Stimulated activated effector memory CD8-positive, alpha-beta T cell treated with anti-CD3 and anti-CD28 coated beads, Interleukin-12 subunit alpha, Interleukin-12 subunit beta, amount 100 ng/mL, for 72 hours (primary cell): ENCODE measurements around the gene C1QTNF9B.
"Not testable (repeated sequence)": the region's sequence is repeated elsewhere in the genome, so short reads cannot be mapped to it uniquely, and the experiment has no call there.

Experiments
- ATAC-seq: fragments of 150-1000 bp; cut with Tn5 transposase; 2 replicates; pipeline ENCODE4 v1.10.0; 2021
- DNase-seq, 2 donors: peaks; one replicate each; pipeline ENCODE4 v3.0.0; 2021 to 2022; ENCODE audit warnings: low spot score in 2 of 2
- H3K27ac Mint-ChIP-seq: one replicate; pipeline ENCODE4 v1.8.0; 2022; ENCODE audit warnings: mild to moderate bottlenecking, mixed read lengths
- H3K36me3 Mint-ChIP-seq: one replicate; pipeline ENCODE4 v1.8.0; 2022; ENCODE audit warnings: mild to moderate bottlenecking, mixed read lengths
- H3K4me1 Mint-ChIP-seq: one replicate; pipeline ENCODE4 v1.8.0; 2022; ENCODE audit warnings: mixed read lengths
- H3K4me3 Mint-ChIP-seq: one replicate; pipeline ENCODE4 v1.8.0; 2022; ENCODE audit warnings: mild to moderate bottlenecking, mixed read lengths
- H3K9me3 Mint-ChIP-seq: one replicate; pipeline ENCODE4 v1.8.0; 2022; ENCODE audit warnings: mixed read lengths

C1QTNF9B gene

GRCh38 chr13:23897452-23897919 is at the start of gene C1QTNF9B:
TSS of gene C1QTNF9B (minus strand) at chr13:23897502.
- not testable (repeated sequence) for H3K36me3 Mint-ChIP-seq, H3K9me3 Mint-ChIP-seq, H3K4me3 Mint-ChIP-seq, ATAC-seq, H3K4me1 Mint-ChIP-seq, DNase-seq
- H3K27ac Mint-ChIP-seq, result peak within 1 kb of the TSS; percentile 52

- no peak overlapping the region for H3K4me3 Mint-ChIP-seq
Observed at GRCh38 chr13:23946900-23947299, 49.6 kb upstream of the C1QTNF9B start.

DNA sequence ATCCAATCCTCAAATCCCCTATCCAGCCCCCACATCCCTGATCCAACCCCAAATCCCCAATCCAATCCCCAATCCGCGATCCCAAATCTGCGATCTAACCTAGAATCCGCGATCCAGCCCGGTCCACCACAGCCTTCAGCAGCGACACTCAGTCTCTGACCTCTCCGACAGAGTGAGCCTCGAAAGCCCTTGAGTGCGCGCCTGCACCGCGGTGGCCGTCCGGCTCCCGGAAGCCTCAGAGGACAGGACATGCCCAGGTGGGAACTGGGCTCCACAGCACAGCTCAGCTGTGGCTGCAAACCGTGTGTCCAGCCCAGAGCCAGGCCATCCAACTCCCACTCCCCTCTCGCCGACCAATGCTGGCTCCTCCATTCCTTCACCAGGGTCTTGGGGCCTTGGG is 48.8 kb upstream of the C1QTNF9B start:
- no peaks in the 10 kb centered on the region for H3K4me1 Mint-ChIP-seq
- no peaks in the 10 kb centered on the region for H3K9me3 Mint-ChIP-seq
- H3K4me3 Mint-ChIP-seq, result no peak overlapping the region
- ATAC-seq (no peak), DNase-seq (no peak)
- H3K27ac Mint-ChIP-seq, result no peak overlapping the region
- no peaks in the 10 kb centered on the region for H3K36me3 Mint-ChIP-seq

More at GRCh38 chr13:23946900-23947299, 49.6 kb upstream of the C1QTNF9B start:
- ATAC-seq (no peak), DNase-seq (no peak)
- Mint-ChIP-seq H3K27ac (no peak overlapping the region), H3K9me3 (no peaks in the 10 kb centered on the region), H3K36me3 (no peaks in the 10 kb centered on the region), H3K4me1 (no peaks in the 10 kb centered on the region)

DNA sequence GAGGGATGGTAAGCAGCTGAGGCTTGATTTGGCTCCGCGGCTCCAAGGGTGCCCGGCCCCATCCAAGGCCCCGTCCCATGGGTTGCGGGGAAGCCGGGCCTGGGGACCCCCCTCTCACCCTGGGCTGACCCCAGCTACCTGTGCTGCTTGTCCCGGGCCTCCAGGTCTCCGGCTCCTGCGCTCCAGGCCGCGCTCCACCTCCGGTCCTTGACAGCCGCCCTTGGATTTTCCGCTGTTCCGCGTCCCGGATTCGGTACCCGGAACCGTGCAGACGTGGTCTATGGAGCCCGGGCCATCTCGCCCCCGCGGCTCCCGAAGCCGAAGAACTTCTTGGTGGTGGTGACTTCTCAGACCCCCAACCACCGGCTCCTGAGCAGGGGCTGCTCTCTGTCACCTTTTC is 48.3 kb upstream of the C1QTNF9B start:
- no peak for ATAC-seq

GRCh38 chr13:23941211-23941610 is 43.9 kb upstream of the C1QTNF9B start:
- H3K4me1 Mint-ChIP-seq, result no peaks in the 10 kb centered on the region
- H3K27ac Mint-ChIP-seq, result no peak overlapping the region
- H3K36me3 Mint-ChIP-seq, result no peaks in the 10 kb centered on the region

More for the DNA sequence above, 48.3 kb upstream of the C1QTNF9B start:
- no peak for DNase-seq
- no peaks in the 10 kb centered on the region for H3K9me3 Mint-ChIP-seq
- H3K36me3 Mint-ChIP-seq, result no peaks in the 10 kb centered on the region
- no peak overlapping the region for H3K27ac Mint-ChIP-seq
- H3K4me1 Mint-ChIP-seq, result no peaks in the 10 kb centered on the region
- no peak overlapping the region for H3K4me3 Mint-ChIP-seq

DNA sequence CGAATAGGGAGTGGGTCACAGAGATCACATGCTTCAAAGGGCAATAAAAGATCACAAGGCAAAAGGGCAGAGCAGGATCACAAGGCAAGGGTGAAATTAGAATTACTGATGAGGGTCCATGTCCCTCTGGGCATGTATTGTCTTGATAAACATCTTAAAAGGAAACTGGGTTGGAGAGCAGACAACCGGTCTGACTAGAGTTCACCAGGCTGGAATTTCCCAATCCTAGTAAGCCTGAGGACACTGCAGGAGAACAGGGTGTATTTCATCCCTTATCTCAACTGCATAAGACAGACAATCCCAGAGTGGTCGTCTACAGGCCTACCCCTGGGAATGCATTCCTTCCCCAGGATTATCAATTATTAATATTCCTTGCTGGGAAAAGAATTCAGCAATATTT is 42.4 kb upstream of the C1QTNF9B start:
- DNase-seq, ATAC-seq, H3K27ac Mint-ChIP-seq, H3K36me3 Mint-ChIP-seq, H3K4me3 Mint-ChIP-seq, H3K9me3 Mint-ChIP-seq, H3K4me1 Mint-ChIP-seq: not testable (repeated sequence)

More at GRCh38 chr13:23941211-23941610, 43.9 kb upstream of the C1QTNF9B start:
- H3K4me3 Mint-ChIP-seq, result no peak overlapping the region
- ATAC-seq (no peak), DNase-seq (no peak)
- peaks cover 6% of the 10 kb centered on the region for H3K9me3 Mint-ChIP-seq

DNA sequence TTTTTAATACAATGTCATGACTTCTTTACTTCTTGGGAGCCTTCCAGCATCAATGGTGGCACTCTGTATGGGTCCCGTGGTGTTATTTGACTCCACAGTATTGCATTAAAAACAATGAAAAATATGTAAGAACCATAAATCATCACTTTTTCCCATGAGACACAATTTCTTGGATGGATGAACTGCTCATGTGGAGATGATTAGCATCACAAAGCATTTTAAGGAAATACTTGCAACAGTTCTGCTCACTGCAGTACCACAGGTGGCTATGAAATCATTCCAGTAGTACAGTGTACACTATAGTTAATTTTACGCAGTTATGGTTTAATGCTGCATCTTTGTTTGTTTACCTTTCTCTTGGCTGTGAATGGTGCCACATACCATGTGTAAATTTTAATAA is 37.2 kb upstream of the C1QTNF9B start:
- Mint-ChIP-seq H3K27ac (no peak overlapping the region), H3K9me3 (peaks cover 6% of the 10 kb centered on the region), H3K4me3 (no peak overlapping the region), H3K4me1 (no peaks in the 10 kb centered on the region), H3K36me3 (no peaks in the 10 kb centered on the region)
- ATAC-seq (no peak), DNase-seq (no peak)

DNA sequence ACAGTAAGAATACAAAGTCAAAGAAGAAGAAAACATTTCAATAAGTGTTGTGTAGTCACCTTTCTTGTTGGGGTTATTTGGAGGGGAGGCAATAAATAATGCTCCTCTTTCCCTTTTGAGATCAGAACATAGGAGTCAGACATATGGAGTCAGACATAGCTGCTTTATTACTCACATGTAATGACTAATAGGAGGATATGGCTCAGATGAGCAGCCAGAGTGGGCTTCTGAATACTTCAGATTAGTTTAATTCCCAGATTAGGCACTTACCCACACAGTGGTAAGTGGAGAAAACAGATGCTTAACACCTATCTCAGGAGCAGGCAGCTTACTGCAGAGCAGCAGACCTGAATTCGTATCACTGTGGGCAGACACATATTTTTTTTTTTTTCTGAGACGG is 31.7 kb upstream of the C1QTNF9B start:
- DNase-seq (no peak), ATAC-seq (peak; percentile 84)
- Mint-ChIP-seq H3K27ac (no peak overlapping the region), H3K4me3 (no peak overlapping the region), H3K9me3 (no peaks in the 10 kb centered on the region), H3K36me3 (no peaks in the 10 kb centered on the region), H3K4me1 (no peaks in the 10 kb centered on the region)

- Mint-ChIP-seq H3K27ac (no peak overlapping the region), H3K9me3 (no peaks in the 10 kb centered on the region), H3K36me3 (no peaks in the 10 kb centered on the region), H3K4me3 (no peak overlapping the region), H3K4me1 (peaks cover 6% of the 10 kb centered on the region)
- ATAC-seq, result no peak
- no peak for DNase-seq
Observed at GRCh38 chr13:23923031-23923430, 25.7 kb upstream of the C1QTNF9B start.

DNA sequence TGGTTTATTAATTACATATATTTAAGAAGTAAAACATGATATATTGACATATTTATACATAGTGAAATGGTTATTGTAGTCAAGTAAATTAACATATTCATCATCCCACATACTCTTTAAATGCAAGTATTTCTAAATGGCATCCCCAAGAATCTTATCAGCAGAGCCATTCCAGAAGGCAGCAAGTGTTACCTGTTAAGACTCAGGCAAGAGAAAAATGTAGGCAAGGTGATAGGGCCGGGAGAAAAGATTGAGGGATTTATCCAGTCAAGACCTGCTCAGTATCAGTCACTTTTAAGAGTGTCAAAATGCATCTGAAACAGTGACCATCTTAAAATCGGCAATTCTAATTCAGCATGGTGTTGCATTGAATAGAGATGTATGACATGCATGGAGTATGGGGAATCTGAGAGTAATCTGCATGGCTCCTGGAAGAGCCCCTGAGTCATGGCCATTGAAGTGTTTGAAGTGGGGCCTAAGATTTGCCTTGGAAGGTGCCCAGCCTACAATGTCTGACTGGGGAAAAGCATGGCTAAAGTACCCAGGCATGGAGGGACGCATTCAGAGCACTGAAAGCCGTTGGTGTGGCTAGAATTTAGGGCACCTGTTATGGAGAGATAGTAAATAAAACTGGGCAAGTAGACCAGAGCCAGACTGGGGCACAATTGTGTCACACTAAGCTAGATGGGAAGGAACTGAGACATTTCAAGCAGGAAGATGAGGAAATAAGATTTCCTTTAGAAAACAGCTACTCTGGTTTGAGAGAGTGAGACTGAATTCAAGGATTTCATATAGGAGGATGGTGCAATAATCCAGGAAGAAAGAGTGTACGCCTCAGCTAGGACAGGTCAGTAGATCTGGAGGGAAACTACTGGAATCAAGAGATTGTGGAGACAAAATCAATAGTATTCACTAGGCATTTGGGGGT is 25.0 kb upstream of the C1QTNF9B start:
- peaks cover 6% of the 10 kb centered on the region for H3K4me1 Mint-ChIP-seq
- no peak overlapping the region for H3K4me3 Mint-ChIP-seq
- ATAC-seq (no peak), DNase-seq (no peak)
- H3K36me3 Mint-ChIP-seq, result no peaks in the 10 kb centered on the region
- H3K27ac Mint-ChIP-seq, result no peak overlapping the region
- H3K9me3 Mint-ChIP-seq, result no peaks in the 10 kb centered on the region

GRCh38 chr13:23921451-23921888 is 24.2 kb upstream of the C1QTNF9B start:
- Mint-ChIP-seq H3K4me1 (peaks cover 6% of the 10 kb centered on the region), H3K36me3 (no peaks in the 10 kb centered on the region), H3K9me3 (no peaks in the 10 kb centered on the region), H3K27ac (no peak overlapping the region), H3K4me3 (no peak overlapping the region)
- DNase-seq (peak in 1 of 2 donors; percentile 11), ATAC-seq (peak; percentile 54)

- DNase-seq (no peak), ATAC-seq (no peak)
- Mint-ChIP-seq H3K27ac (no peak overlapping the region), H3K4me3 (no peak overlapping the region), H3K9me3 (no peaks in the 10 kb centered on the region), H3K4me1 (peaks cover 6% of the 10 kb centered on the region), H3K36me3 (no peaks in the 10 kb centered on the region)
Observed at GRCh38 chr13:23919006-23919405, 21.7 kb upstream of the C1QTNF9B start.

GRCh38 chr13:23918208-23918607 is 20.9 kb upstream of the C1QTNF9B start:
- Mint-ChIP-seq H3K9me3 (no peaks in the 10 kb centered on the region), H3K36me3 (no peaks in the 10 kb centered on the region), H3K4me1 (peaks cover 6% of the 10 kb centered on the region), H3K4me3 (no peak overlapping the region), H3K27ac (no peak overlapping the region)
- ATAC-seq (no peak), DNase-seq (no peak)

DNA sequence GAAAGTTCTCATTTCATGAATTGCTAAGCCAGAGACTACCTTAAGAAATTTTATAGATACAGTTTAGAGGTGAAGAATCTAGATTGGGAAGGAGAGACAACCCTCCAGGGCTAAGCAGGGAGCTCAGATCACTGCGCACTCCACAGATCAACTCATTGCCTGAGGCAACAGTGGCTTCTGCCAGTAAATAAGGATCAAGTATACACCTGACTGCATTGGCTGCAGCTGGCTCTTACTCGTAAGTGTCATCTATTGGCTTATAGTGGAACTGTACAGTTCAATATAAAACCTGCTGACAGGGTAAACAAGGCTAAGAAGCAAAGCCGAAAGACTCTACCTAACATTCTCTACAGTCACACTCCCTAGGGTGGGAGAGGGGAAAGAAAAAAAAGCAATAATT is 18.0 kb upstream of the C1QTNF9B start:
- ATAC-seq (no peak), DNase-seq (no peak)
- Mint-ChIP-seq H3K4me3 (no peak overlapping the region), H3K4me1 (peaks cover 6% of the 10 kb centered on the region), H3K36me3 (no peaks in the 10 kb centered on the region), H3K27ac (no peak overlapping the region), H3K9me3 (no peaks in the 10 kb centered on the region)

DNA sequence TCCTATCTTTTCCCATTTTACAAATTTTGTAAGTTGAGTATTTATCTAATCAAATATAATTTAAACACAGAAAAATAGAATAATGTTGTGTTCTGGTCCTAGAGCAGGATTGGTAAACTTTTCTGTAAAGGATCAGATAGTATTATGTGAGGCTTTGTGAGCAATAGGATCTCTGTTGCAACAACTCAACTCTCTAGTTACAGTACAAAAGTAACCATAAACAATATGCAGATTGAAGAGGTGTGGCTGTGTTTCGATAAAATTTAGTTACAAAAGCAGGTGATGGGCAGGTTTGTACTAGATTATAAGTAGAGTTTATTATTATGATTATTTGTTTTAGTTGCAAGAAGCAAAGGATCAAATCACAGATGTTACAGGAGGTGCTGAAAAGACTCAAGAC is 15.2 kb upstream of the C1QTNF9B start:
- H3K4me3 Mint-ChIP-seq, result no peak overlapping the region
- no peaks in the 10 kb centered on the region for H3K9me3 Mint-ChIP-seq
- no peak overlapping the region for H3K27ac Mint-ChIP-seq
- H3K4me1 Mint-ChIP-seq, result peaks cover 6% of the 10 kb centered on the region
- no peaks in the 10 kb centered on the region for H3K36me3 Mint-ChIP-seq
- ATAC-seq, result no peak
- DNase-seq, result no peak

- no peak overlapping the region for H3K4me3 Mint-ChIP-seq
- no peaks in the 10 kb centered on the region for H3K9me3 Mint-ChIP-seq
- H3K27ac Mint-ChIP-seq, result no peak overlapping the region
- peaks cover 6% of the 10 kb centered on the region for H3K4me1 Mint-ChIP-seq
- H3K36me3 Mint-ChIP-seq, result no peaks in the 10 kb centered on the region
- DNase-seq (no peak), ATAC-seq (no peak)
Observed at GRCh38 chr13:23909606-23910005, 12.3 kb upstream of the C1QTNF9B start.
